Smooth muscle cell (in vitro differentiated cells): Measurements from ENCODE around the gene AUP1. TPM values are rescaled to one million over a fixed set of nuclear protein-coding genes. Genes with fewer than 3 reads are reported as not detected.

Experiments
- DNase-seq: peaks from one replicate; lab custom pipeline; 2025; ENCODE audit not compliant: unreplicated experiment; lab: John Stamatoyannopoulos, UW
- H2AFZ ChIP-seq: fragments of 200-600 bp; sonication (generic); 2 replicates; pipeline ENCODE4 v1.6.0; 2016; ENCODE audit warnings: antibody characterized with exemption, low read depth, mild to moderate bottlenecking
- H3F3A ChIP-seq: fragments of 200-600 bp; sonication (generic); 2 replicates; pipeline ENCODE4 v1.6.0; 2017; ENCODE audit warnings: antibody characterized with exemption, low read depth
- H3K27ac ChIP-seq: fragments of 200-600 bp; sonication (generic); 2 replicates; pipeline ENCODE4 v1.5.1; 2016; ENCODE audit warnings: low read depth, mild to moderate bottlenecking
- H3K27me3 ChIP-seq: fragments of 200-600 bp; sonication (generic); 2 replicates; pipeline ENCODE4 v1.6.1; 2016; ENCODE audit warnings: low read depth, mild to moderate bottlenecking
- H3K36me3 ChIP-seq: fragments of 200-600 bp; sonication (generic); 2 replicates; pipeline ENCODE4 v1.5.1; 2016; ENCODE audit warnings: low read depth
- H3K4me1 ChIP-seq: fragments of 200-600 bp; sonication (generic); 2 replicates; pipeline ENCODE4 v1.5.1; 2016; ENCODE audit warnings: low read depth
- H3K4me2 ChIP-seq: fragments of 200-600 bp; sonication (generic); 2 replicates; pipeline ENCODE4 v1.6.0; 2016; ENCODE audit warnings: mild to moderate bottlenecking
- H3K4me3 ChIP-seq: fragments of 200-600 bp; sonication (generic); 2 replicates; pipeline ENCODE4 v1.5.1; 2016; ENCODE audit warnings: mild to moderate bottlenecking
- H3K79me2 ChIP-seq: fragments of 200-600 bp; sonication (generic); 2 replicates; pipeline ENCODE4 v1.6.0; 2016; ENCODE audit warnings: low read depth, mild to moderate bottlenecking
- H3K9ac ChIP-seq: fragments of 200-600 bp; sonication (generic); 2 replicates; pipeline ENCODE4 v1.6.0; 2016; ENCODE audit warnings: low read depth
- H3K9me3 ChIP-seq: fragments of 200-600 bp; sonication (generic); replicated peaks from 2 replicates; pipeline ENCODE4 v1.5.1; 2016; ENCODE audit warnings: low read depth
- H4K20me1 ChIP-seq: fragments of 200-600 bp; sonication (generic); 2 replicates; pipeline ENCODE4 v1.6.0; 2016; ENCODE audit warnings: low read depth
- WGBS: methylation state at CpG from one replicate; pipeline ENCODE4 v1.1.7; 2016; ENCODE audit warnings: low lambda C conversion rate; 5-methylcytosine and 5-hydroxymethylcytosine counted together
- polyA plus RNA-seq: library from polyadenylated mRNA; unstranded; fragments of >200 nt; fragmentation: Nextera tagmentation; extraction: Ambion mirVana; gene quantifications from 2 replicates; pipeline ENCODE4 v1.2.1, GENCODE V29; 2016
- total RNA-seq: library from RNA; depleted of rRNA; stranded (reverse); fragments of >200 nt; gene quantifications from 2 replicates; pipeline ENCODE4 v1.2.3, GENCODE V29; 2014
- TF ChIP-seq, protein P1 (sequence below): fragments of 200-600 bp; sonication (generic); IDR thresholded peaks from 2 replicates; pipeline ENCODE4 v1.5.1; 2017; ENCODE audit warnings: borderline replicate concordance, mild to moderate bottlenecking, antibody characterized with exemption; ENCODE audit not compliant: insufficient read depth, poor library complexity, severe bottlenecking

The AUP1 gene
- total and polyA plus RNA-seq, 2 experiments from 2014 or later, result 104 to 138 TPM

DNA sequence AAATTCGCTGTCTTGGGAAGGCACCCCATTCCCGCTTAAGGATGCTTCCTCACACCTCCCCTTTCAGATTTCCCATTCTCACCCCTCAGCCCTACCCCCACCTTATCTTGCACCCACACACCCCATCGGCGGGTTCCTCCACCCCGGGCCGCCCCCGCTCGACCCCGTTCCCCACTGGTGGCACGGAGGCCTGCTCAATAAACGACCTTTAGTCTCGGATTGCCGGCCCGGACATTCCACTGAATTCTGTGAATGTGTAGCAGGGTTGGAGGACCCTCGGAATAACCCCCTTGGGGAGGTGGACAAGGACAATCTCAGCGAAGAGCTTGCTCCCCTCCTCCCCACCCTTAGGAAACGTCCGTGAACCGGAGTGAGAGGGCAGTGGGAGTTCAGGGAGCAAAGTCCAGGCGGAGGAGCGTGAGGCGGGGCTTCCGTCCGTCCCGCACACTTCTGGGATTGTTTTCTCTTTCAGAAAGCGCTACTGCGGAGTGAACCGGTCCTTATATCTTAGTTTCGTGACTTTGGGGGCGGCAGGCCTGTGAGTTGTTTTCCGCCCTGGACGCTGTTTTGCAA lies 27.3 kb downstream of the AUP1 start:
- Histone ChIP-seq H3K27ac (no peak overlapping the region), H3K9me3 (no peaks in the 10 kb centered on the region), H3K79me2 (peaks cover 22% of the 10 kb centered on the region), H3K27me3 (peaks cover 44% of the 10 kb centered on the region), H3F3A (peaks cover 5% of the 10 kb centered on the region), H3K4me2 (peak overlapping the region; percentile 94), H3K4me1 (peaks cover 38% of the 10 kb centered on the region), H2AFZ (peak overlapping the region; percentile 82), H3K36me3 (no peaks in the 10 kb centered on the region), H3K4me3 (peak overlapping the region; percentile 61), H4K20me1 (peaks cover 4% of the 10 kb centered on the region), H3K9ac (no peak overlapping the region)
- TF ChIP-seq, protein P1, sequence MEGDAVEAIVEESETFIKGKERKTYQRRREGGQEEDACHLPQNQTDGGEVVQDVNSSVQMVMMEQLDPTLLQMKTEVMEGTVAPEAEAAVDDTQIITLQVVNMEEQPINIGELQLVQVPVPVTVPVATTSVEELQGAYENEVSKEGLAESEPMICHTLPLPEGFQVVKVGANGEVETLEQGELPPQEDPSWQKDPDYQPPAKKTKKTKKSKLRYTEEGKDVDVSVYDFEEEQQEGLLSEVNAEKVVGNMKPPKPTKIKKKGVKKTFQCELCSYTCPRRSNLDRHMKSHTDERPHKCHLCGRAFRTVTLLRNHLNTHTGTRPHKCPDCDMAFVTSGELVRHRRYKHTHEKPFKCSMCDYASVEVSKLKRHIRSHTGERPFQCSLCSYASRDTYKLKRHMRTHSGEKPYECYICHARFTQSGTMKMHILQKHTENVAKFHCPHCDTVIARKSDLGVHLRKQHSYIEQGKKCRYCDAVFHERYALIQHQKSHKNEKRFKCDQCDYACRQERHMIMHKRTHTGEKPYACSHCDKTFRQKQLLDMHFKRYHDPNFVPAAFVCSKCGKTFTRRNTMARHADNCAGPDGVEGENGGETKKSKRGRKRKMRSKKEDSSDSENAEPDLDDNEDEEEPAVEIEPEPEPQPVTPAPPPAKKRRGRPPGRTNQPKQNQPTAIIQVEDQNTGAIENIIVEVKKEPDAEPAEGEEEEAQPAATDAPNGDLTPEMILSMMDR, result no peak
- WGBS, result 9% methylated on average over 31 of the region's 32 CpGs
- no peak for DNase-seq

DNA sequence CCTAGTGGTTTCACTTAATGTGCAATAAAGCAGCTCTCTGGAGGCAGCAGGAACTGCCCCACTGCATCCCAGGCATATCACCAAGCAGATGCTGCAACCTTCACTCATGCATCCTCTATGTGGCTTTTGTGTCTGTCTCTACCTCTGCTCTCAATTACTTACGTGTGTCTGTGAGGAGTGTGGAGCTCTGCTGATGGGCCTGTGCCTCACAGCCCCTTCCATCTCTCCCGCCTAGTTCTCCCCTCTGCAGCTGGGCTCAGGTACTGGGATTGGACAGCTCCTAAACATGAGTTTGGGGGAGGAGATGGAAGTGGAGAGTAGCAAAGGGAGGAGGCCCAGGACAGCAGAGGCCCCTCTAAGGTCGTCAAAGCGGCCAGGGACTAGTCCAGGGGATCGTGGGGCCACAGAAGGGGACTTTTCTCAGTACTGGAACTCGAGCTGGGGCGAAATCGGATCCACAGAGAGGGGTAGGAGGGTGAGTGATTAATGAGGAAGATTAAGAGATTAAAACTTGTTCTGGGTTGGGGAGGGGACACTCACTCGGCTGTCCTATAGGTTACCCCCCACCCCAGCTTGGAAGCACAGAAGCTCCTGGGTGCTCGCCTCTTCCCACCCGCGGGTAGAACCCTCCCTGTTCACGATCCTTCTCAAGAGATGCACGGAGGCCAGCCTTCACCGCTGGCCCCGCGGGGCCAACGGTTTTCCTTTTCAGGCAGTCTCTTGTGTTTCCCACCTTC lies 28.0 kb downstream of the AUP1 start:
- peaks cover 49% of the 10 kb centered on the region for H3K27me3 ChIP-seq
- no peak for DNase-seq
- H3K4me2 ChIP-seq, result peak overlapping the region; percentile 94
- peak overlapping the region; percentile 61 for H3K4me3 ChIP-seq
- peaks cover 17% of the 10 kb centered on the region for H3K79me2 ChIP-seq
- WGBS, result 52% methylated on average over 18 of the region's 18 CpGs
- peaks cover 4% of the 10 kb centered on the region for H4K20me1 ChIP-seq
- H3K27ac ChIP-seq, result no peak overlapping the region
- no peak overlapping the region for H3K9ac ChIP-seq
- H3K4me1 ChIP-seq, result peaks cover 34% of the 10 kb centered on the region
- H3K36me3 ChIP-seq, result no peaks in the 10 kb centered on the region
- H3F3A ChIP-seq, result peaks cover 6% of the 10 kb centered on the region
- no peak overlapping the region for H2AFZ ChIP-seq
- H3K9me3 ChIP-seq, result no peaks in the 10 kb centered on the region
- TF ChIP-seq, protein P1, result no peak

DNA sequence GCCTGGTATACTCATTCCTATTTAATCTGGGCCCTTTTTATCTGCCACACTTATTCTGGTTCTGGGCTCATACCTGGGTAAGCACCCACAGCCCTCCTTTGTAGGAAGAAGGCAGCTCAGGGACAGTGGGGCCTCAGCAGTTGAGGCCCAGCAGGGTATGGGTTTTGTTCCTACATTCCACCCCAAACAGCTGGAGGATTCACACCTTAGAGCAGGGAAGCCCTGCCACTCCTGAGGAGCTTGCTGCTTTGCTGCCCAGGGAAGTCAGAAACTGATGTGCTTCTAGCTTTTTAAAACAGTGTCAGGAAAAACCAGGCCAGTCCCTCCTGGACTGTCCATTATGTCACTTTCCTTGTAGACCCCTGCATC lies 28.9 kb downstream of the AUP1 start:
- Histone ChIP-seq H3K27ac (no peak overlapping the region), H3K79me2 (peaks cover 8% of the 10 kb centered on the region), H3K27me3 (peaks cover 49% of the 10 kb centered on the region), H2AFZ (no peak overlapping the region), H3K4me1 (peaks cover 27% of the 10 kb centered on the region), H3F3A (peaks cover 10% of the 10 kb centered on the region), H3K36me3 (no peaks in the 10 kb centered on the region), H3K4me2 (no peak overlapping the region), H4K20me1 (no peaks in the 10 kb centered on the region), H3K9me3 (no peaks in the 10 kb centered on the region), H3K9ac (no peak overlapping the region), H3K4me3 (no peak overlapping the region)
- TF ChIP-seq, protein P1, result no peak
- DNase-seq, result no peak
